GM15510 (cell line): ENCODE measurements around the gene ACTL6B.

Experiments
- POLR2A ChIP-seq: IDR thresholded peaks from 3 replicates; pipeline ENCODE4 v1.6.1; 2011; ENCODE audit warnings: borderline replicate concordance; ENCODE audit not compliant: insufficient read length; ENCODE audit errors: extremely low read depth

The ACTL6B gene

GRCh38 chr7:100677308-100678267 lies 21.3 kb upstream of the ACTL6B start:
- no peak for TF ChIP-seq POLR2A

- no peak for TF ChIP-seq POLR2A
These were observed 20.5 kb upstream of the ACTL6B start for GRCh38 chr7:100676501-100677306.

GRCh38 chr7:100675581-100676350 lies 19.5 kb upstream of the ACTL6B start:
- TF ChIP-seq POLR2A, result peak; percentile 42

- no peak for TF ChIP-seq POLR2A
These were observed 18.8 kb upstream of the ACTL6B start for GRCh38 chr7:100675105-100675451.

GRCh38 chr7:100674411-100675104 lies 18.3 kb upstream of the ACTL6B start:
- TF ChIP-seq POLR2A, result no peak

- TF ChIP-seq POLR2A, result peak; percentile 22
These were observed 17.7 kb upstream of the ACTL6B start for GRCh38 chr7:100673942-100674410.

GRCh38 chr7:100673302-100673941 lies 17.2 kb upstream of the ACTL6B start, which contains the start of gene GNB2:
Gene GNB2, plus strand, starts transcription at chr7:100673740. Its CDS starts 2,526 bp downstream, at chr7:100676266.
- peak; percentile 56 for TF ChIP-seq POLR2A

- TF ChIP-seq POLR2A, result no peak
These were observed 15.4 kb upstream of the ACTL6B start for GRCh38 chr7:100671353-100672327.

GRCh38 chr7:100670074-100670473 lies 13.8 kb upstream of the ACTL6B start:
- no peak for TF ChIP-seq POLR2A

GRCh38 chr7:100668069-100668449 lies 11.8 kb upstream of the ACTL6B start:
- no peak for TF ChIP-seq POLR2A

- TF ChIP-seq POLR2A, result no peak
These were observed 11.3 kb upstream of the ACTL6B start for GRCh38 chr7:100667331-100668068.
